HEK293T (cell line): ENCODE results near the gene ANO4.

Experiments
- ARNT ChIP-seq: fragments of 450-650 bp; IDR thresholded peaks from 2 replicates; pipeline ENCODE4 v1.6.1; 2017; ENCODE audit warnings: mild to moderate bottlenecking
- BHLHE40 ChIP-seq: fragments of 450-650 bp; IDR thresholded peaks from 2 replicates; pipeline ENCODE4 v1.6.1; 2016; ENCODE audit warnings: mild to moderate bottlenecking, moderate library complexity, borderline replicate concordance
- ZNF384 ChIP-seq: fragments of 450-650 bp; IDR thresholded peaks from 2 replicates; pipeline ENCODE4 v1.6.1; 2016

GRCh38 chr12:100778967-100779590 lies 15.5 kb upstream of the ANO4 start:
- TF ChIP-seq ZNF384 (no peak), BHLHE40 (no peak), ARNT (no peak)
